Measurements from ENCODE around the gene SEMA6D.

Gene SEMA6D

DNA sequence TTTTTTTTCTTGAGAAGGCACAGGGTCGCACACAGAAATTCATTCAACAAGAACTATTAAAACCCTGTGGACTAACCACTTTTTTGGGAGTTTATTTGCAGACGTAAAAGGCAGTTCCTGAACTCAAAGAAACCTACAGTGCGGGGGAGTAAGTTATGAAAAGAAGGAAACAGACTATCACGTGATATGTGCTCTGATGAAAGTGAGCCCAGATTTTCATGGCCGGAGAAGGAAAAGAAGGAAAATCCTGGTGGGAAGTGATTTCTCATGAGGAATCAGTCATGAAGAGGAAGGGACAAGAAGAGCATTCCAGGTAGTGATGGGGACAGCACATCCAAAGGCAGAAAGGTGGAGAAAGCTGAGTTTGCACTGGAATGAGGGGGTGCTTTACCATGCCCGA is 26.1 kb downstream of the SEMA6D start:
- no peak for DNase-seq

- no peak for DNase-seq
Measured at GRCh38 chr15:47743886-47744285, 26.6 kb downstream of the SEMA6D start.

- no peak for DNase-seq
Measured at GRCh38 chr15:47744496-47744895, 27.2 kb downstream of the SEMA6D start.

GRCh38 chr15:47744973-47745372 is 27.7 kb downstream of the SEMA6D start:
- no peak for DNase-seq

DNA sequence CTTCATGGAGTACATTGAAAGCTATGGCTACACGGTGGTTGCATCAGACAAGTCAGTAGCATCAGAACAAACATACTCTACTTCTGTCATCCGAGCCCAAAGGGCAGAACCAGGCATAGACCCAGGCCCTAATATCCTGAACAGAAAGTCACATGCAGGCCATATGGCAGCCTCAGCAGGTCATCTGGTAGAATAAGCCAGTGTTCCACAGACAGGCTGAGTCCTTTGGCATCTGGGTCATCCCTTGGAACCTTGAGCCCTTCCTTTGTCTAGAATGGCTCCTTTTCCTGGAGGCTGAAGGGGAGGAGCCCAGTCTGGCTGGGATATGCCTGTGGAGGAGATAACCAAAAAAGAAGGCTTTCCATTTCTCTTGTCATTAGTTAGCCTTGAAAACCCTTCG is 29.2 kb downstream of the SEMA6D start:
- no peak for DNase-seq

DNA sequence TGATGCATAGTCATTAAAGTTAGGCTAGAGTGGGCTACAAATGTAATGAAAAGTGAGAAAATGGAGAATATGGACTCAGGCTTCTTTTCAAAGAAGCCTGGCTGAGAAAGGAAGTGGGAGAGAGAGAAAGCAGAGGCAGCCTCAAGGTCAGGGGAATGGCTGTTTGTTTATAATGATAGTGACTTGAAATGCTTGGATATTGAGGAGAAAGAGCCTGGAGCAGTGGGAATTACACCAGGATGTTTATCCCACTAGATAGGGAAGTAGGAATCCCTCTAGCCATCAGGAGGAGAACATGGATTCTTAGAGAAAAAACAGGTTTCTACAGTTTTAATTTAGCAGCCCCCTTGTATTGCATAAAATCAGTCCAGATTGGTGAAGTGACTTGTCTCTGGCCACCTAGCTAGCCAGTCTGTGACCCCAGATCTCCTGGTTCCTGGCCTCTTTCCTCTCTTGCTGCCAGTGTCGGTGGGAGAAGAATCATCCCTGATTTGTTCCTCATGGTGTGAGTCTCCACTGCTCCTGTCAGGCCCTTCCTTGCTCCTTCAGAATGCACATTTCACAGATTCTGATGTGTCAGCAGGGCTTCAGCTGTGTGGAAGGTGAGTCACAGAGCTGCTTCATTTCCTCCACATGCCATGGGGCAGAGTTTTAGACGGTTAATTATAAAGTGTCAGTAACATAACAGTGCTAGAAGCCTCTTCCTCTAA is 32.9 kb downstream of the SEMA6D start:
- peak; percentile 92 for DNase-seq

DNA sequence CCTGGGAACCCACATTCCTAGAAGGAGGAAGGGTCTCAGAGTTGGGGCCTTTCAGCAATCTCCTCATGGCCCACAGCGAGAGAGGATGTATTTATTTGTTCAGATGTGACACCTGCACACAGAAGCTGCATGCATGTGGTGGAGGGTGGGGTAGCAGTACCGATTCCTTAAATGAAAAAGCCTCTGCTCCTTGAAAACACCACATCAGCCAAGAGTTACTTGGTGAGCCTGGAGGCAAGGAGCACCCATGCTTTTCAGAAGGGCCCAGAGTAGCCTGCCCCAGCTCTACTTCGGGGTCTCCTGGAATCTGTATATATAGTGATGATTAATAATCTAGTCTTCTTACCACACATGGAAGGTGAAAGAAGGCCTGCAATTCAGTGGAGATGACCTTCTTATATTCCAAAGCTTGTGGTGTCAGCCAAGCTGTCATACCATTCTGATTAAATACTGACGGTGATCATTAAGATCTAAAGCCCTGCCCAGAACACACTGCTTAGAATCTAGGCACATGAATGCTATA is 33.5 kb downstream of the SEMA6D start:
- DNase-seq, result peak; percentile 19

GRCh38 chr15:47753591-47753990 is 36.3 kb downstream of the SEMA6D start:
- DNase-seq, result no peak

GRCh38 chr15:47754312-47754711 is 37.0 kb downstream of the SEMA6D start:
- DNase-seq, result no peak

- DNase-seq, result no peak
Measured at GRCh38 chr15:47755941-47756340, 38.6 kb downstream of the SEMA6D start.

GRCh38 chr15:47756872-47757271 is 39.6 kb downstream of the SEMA6D start:
- peak; percentile 95 for DNase-seq

DNA sequence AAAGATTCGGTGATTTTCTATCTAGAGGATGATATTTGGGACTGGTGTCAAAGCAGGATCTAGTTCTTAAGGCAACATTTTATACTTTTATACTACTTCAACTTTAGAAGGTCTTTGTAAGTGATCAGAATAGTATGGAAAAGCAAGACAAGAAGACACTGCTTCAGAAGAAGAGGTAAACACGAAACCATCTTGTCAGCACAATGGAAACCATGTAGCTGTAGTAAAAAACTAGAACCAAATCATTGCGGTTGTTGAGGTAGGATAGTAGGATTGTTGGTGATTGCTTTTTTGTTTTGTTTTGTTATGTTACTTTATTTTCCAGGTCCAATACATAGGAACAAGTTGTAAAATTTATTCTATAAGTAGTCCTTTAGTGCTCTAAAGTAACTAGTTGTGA is 40.0 kb downstream of the SEMA6D start:
- DNase-seq, result no peak

DNA sequence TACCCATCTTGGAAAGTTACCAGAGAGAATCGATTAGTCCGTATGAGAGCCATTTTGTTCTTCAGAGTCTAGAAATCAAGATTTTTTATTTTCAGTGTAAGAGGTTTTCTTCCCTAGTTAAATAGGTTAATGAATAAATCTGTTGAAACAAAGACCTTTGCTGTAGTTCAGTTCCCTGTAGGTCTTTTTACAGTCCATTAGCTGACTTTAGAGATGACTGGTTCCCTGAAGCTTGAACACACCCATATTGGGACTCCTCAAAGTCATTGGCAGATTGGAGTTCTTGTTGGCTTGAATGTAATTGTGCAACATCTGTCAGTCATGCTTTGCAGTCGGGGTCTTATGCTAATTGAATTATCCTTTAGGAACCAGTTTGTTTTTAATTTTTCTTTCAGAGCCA is 45.3 kb downstream of the SEMA6D start:
- DNase-seq, result no peak

GRCh38 chr15:47764666-47765065 is 47.4 kb downstream of the SEMA6D start:
- no peak for DNase-seq

- no peak for DNase-seq
Measured at GRCh38 chr15:47766406-47766805, 49.1 kb downstream of the SEMA6D start.

DNA sequence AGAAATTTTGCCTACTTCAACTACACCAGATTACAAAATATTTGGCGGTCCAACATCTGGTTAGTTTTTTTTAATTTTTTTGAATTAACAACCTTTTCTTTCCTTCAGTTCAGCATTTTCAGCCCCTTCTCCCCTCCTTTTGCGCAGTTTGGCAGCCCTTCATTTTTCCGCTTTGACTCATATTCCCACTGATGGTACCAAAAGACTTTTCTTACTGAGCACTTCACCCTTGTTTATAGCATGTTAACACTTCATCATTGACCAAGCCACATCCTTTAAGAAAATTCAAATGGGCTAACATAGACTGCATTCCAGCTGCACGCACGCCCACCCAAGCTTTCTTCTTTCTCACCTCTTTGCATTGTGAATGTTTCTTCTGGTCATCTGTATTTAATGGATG is 49.7 kb downstream of the SEMA6D start:
- DNase-seq, result no peak

DNA sequence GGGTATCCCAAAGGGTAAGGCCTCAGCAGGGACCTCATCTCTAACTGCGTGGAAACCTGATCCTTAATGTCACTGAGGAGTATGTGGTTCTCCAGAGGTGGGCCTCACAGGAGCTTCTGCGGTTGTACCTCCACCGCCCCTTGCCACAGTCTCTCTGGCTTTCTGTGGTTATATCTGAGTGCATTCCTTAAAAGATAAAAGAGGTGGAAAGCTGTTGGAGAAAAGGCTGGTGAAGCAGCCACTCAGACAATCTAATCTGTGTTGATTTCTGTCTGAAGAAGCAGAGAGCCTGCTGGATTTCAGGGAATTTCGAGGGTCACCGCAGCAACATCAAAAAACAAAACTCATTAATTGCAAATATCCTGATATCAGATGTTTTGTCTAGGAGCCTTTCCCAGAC is 51.4 kb downstream of the SEMA6D start:
- DNase-seq, result no peak

GRCh38 chr15:47769166-47769565 is 51.9 kb downstream of the SEMA6D start:
- DNase-seq, result no peak

DNA sequence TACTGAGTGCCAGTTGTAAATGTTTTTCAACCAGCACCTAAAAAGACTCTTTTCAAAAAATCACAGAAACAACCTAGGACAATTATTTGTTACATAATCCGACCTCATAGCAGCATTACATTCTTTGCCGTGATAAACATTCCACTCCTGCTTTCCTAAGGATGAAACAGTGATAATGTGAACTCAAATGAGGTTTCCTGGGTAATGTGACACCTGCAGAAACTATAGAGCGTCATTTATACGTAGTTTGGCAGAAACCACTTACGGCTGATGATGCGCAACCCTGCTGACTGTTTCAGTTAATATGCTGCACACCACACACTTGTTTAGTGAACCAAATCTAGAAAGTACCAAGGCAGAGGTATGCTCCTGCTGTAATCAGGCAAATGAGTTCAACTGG is 55.8 kb downstream of the SEMA6D start:
- no peak for DNase-seq

- DNase-seq, result no peak
Measured at GRCh38 chr15:47778263-47778770, 61.0 kb downstream of the SEMA6D start.

DNA sequence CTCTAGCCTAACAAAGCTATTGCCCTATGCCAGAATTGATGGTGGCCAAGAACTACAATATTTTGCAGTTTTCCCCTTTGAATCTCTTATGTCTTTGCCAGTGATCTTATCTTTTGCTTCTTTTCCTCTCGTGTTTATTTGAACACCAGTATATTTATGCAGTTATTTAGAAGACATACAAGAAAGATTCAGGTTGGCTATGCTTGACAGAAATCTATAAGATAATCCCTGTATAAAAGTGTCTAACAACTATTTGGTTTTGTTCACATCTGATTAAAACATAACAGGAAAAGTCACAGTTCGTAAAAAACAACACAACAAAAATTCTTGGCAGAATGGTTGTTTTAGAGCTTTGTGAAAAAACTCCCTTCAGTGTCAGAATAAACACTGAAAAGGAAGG is 63.7 kb downstream of the SEMA6D start:
- DNase-seq, result no peak

DNA sequence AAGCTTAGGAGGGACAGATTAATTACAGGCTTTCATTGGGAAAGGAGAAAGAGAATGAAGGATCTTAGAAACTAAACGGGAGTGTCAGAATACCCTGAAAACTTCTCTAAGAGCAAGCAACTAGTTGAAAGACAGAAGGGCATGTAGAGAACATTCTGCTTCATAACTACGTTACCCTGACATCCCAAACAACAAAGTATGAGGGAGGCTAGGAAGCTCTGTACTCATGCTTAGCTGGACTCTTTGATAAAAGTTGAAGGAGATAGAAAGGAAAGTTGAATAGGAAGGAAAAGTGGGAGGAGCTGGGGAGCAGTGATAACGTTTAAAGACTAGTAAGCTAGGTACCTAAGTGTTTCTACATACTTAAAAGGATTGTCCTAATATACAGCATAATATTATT is 64.2 kb downstream of the SEMA6D start:
- no peak for DNase-seq

DNA sequence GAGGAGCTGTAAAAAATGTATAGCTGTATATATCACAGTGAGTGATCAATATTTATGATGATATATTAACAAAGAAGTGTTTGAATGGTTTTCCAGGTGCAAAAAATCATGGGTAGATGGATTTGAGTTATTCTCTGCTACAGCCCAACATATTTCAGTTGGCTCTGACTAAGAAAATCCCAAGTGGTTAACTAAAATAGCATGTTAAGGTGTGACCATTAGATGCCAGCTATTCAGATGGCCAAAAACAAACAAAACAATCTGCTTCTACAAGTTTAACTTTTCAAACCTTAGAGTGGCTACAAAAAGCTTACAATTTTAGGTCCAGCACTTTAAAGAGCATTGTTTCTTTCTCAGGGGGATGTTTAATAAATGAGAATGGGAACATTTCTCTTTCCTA is 67.5 kb downstream of the SEMA6D start:
- DNase-seq, result no peak

- no peak for DNase-seq
Measured at GRCh38 chr15:47786371-47786770, 69.1 kb downstream of the SEMA6D start.

GRCh38 chr15:47787875-47788274 is 70.6 kb downstream of the SEMA6D start:
- no peak for DNase-seq
